ENCODE measurements around the gene LAMTOR3.

The LAMTOR3 gene

GRCh38 chr4:99861120-99861905, 32.9 kb downstream of the LAMTOR3 start:
- DNase-seq, result no peak

- no peak for DNase-seq
Measured at GRCh38 chr4:99860521-99860920, 33.7 kb downstream of the LAMTOR3 start.

- DNase-seq, result no peak
Measured at GRCh38 chr4:99859618-99860017, 34.6 kb downstream of the LAMTOR3 start.

GRCh38 chr4:99857307-99857706, 36.9 kb downstream of the LAMTOR3 start:
- DNase-seq, result no peak

- no peak for DNase-seq
Measured at GRCh38 chr4:99856166-99856565, 38.1 kb downstream of the LAMTOR3 start.

- DNase-seq, result no peak
Measured at GRCh38 chr4:99855678-99856077, 38.5 kb downstream of the LAMTOR3 start.

- no peak for DNase-seq
Measured at GRCh38 chr4:99853999-99854398, 40.2 kb downstream of the LAMTOR3 start.

- DNase-seq, result no peak
Measured at GRCh38 chr4:99853190-99853589, 41.0 kb downstream of the LAMTOR3 start.

GRCh38 chr4:99852199-99852749, 42.0 kb downstream of the LAMTOR3 start:
- DNase-seq, result no peak

GRCh38 chr4:99848591-99849001, 45.6 kb downstream of the LAMTOR3 start:
- DNase-seq, result no peak

- no peak for DNase-seq
Measured at GRCh38 chr4:99847362-99847976, 46.8 kb downstream of the LAMTOR3 start.

- DNase-seq, result no peak
Measured at GRCh38 chr4:99846891-99847290, 47.3 kb downstream of the LAMTOR3 start.

- DNase-seq, result no peak
Measured at GRCh38 chr4:99845708-99846469, 48.3 kb downstream of the LAMTOR3 start.

GRCh38 chr4:99845179-99845578, 49.0 kb downstream of the LAMTOR3 start:
- DNase-seq, result no peak

- no peak for DNase-seq
Measured at GRCh38 chr4:99844048-99844447, 50.2 kb downstream of the LAMTOR3 start.

- DNase-seq, result no peak
Measured at GRCh38 chr4:99843413-99843812, 50.8 kb downstream of the LAMTOR3 start.

- no peak for DNase-seq
Measured at GRCh38 chr4:99841129-99841528, 53.1 kb downstream of the LAMTOR3 start.

GRCh38 chr4:99838927-99839326, 55.3 kb downstream of the LAMTOR3 start:
- no peak for DNase-seq

- no peak for DNase-seq
Measured at GRCh38 chr4:99835942-99836341, 58.3 kb downstream of the LAMTOR3 start.

- DNase-seq, result no peak
Measured at GRCh38 chr4:99834569-99834968, 59.7 kb downstream of the LAMTOR3 start.

GRCh38 chr4:99833756-99834155, 60.5 kb downstream of the LAMTOR3 start:
- DNase-seq, result no peak

- DNase-seq, result no peak
Measured at GRCh38 chr4:99832758-99833157, 61.5 kb downstream of the LAMTOR3 start.

GRCh38 chr4:99832321-99832720, 61.9 kb downstream of the LAMTOR3 start:
- no peak for DNase-seq

Data from cerebellar nuclear complex (tissue), 1 donor.